NB4 (cell line): Measurements from ENCODE around the gene MYO1D.

ENCODE experiments used
- CTCF ChIP-seq: IDR thresholded peaks from one replicate; pipeline ENCODE4 v1.5.1; 2012; ENCODE audit warnings: low read depth, low read length
- MAX ChIP-seq: IDR thresholded peaks from 2 replicates; pipeline ENCODE4 v1.6.1; 2011; ENCODE audit warnings: low read depth, low read length
- MYC ChIP-seq: IDR thresholded peaks from 2 replicates; pipeline ENCODE4 v1.6.1; 2011; ENCODE audit warnings: low read depth, low read length
- POLR2A ChIP-seq: IDR thresholded peaks from 2 replicates; pipeline ENCODE4 v1.6.1; 2011; ENCODE audit warnings: mild to moderate bottlenecking; ENCODE audit not compliant: insufficient read length; ENCODE audit errors: extremely low read depth

- TF ChIP-seq MAX = no peak
- TF ChIP-seq POLR2A = no peak
- no peak for TF ChIP-seq CTCF
- TF ChIP-seq MYC = no peak
Measured at GRCh38 chr17:32847977-32848376, 28.9 kb downstream of the MYO1D start.
